Endothelial cell (in vitro differentiated cells): Measurements from ENCODE around the gene LAGE3. TPM values are rescaled to one million over a fixed set of nuclear protein-coding genes. Genes with fewer than 3 reads are reported as not detected.

Experiments used
- DNase-seq: peaks from one replicate; pipeline ENCODE4 v3.0.0; 2021; ENCODE audit warnings: low spot score
- H3K27ac Mint-ChIP-seq: one replicate; pipeline ENCODE4 v1.8.0; 2021; ENCODE audit warnings: mixed read lengths, inconsistent platforms; ENCODE audit not compliant: unreplicated experiment
- H3K27me3 Mint-ChIP-seq: one replicate; pipeline ENCODE4 v1.8.0; 2021; ENCODE audit warnings: mild to moderate bottlenecking, moderate library complexity, mixed read lengths, inconsistent platforms; ENCODE audit not compliant: unreplicated experiment
- H3K36me3 Mint-ChIP-seq: one replicate; pipeline ENCODE4 v1.8.0; 2021; ENCODE audit warnings: mild to moderate bottlenecking, low read depth, mixed read lengths, inconsistent platforms; ENCODE audit not compliant: unreplicated experiment
- H3K4me1 Mint-ChIP-seq: one replicate; pipeline ENCODE4 v1.8.0; 2021; ENCODE audit warnings: mild to moderate bottlenecking, mixed read lengths, inconsistent platforms; ENCODE audit not compliant: unreplicated experiment
- H3K4me3 Mint-ChIP-seq: one replicate; pipeline ENCODE4 v1.8.0; 2021; ENCODE audit warnings: mild to moderate bottlenecking, mixed read lengths, inconsistent platforms; ENCODE audit not compliant: unreplicated experiment
- H3K9me3 Mint-ChIP-seq: one replicate; pipeline ENCODE4 v1.8.0; 2021; ENCODE audit warnings: mixed read lengths, inconsistent platforms; ENCODE audit not compliant: unreplicated experiment
- total RNA-seq: library from RNA; stranded (reverse); fragmentation: NEBNext Ultra II Directional; extraction: Animal tissue kit (Norgen Biotek cat#: 25700); gene quantifications from one replicate; pipeline ENCODE4 v1.2.1, GENCODE V29; 2021; ENCODE audit not compliant: unreplicated experiment
- TF ChIP-seq, protein P1 (sequence below): fragments of 200-600 bp; sonication (generic); IDR thresholded peaks from one replicate; pipeline ENCODE4 v1.5.0; 2021; ENCODE audit warnings: antibody characterized with exemption; ENCODE audit not compliant: unreplicated experiment

The LAGE3 gene
- total RNA-seq, 1 donor from 2014 or later = 18.4 TPM

DNA sequence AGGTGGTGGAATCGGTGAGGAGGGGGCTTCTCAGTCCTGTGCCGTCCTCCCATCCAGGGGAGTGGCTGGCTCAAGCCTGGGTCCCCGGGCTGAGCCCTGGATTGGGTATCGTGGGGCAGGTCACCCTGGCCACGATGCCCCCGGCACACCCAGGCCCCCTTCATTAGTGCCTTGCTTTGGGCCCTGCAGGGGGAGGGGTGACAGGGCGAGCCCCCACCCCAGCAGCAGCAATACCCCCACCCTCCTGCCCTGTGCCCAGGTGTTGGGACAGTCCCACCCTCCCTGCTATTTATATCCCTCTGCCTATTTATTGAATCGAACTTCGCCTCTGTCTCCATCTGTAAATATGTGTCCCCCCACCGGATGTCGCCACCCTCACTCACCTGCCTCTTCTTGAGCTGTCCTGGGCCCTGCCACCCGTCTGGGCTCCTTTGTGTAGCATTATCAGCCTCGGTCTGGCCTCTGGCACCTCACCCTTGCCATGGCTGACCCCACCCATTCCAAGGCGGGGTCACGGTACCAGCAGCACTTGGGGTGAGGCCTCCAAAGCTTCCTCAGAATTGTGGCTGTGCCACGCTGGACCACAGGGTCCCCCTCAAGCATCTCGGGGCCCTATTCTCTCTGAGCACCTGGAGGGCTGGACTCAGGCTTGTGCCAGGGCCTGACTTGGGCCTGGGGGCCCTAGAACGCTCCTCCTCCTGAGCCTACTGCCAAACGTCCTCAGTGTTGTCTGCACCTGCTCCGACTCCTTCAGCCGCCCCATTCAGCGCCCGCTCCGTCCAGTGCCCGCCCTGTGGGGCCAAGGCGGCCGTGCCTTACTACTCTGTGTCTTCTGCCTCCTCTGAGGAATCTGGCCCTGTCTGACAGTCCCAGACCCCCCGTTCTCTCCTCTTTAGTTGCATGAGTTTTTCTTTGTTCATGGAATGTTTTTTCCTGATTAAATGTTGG lies 6.1 kb downstream of the LAGE3 start:
- TF ChIP-seq, protein P1, sequence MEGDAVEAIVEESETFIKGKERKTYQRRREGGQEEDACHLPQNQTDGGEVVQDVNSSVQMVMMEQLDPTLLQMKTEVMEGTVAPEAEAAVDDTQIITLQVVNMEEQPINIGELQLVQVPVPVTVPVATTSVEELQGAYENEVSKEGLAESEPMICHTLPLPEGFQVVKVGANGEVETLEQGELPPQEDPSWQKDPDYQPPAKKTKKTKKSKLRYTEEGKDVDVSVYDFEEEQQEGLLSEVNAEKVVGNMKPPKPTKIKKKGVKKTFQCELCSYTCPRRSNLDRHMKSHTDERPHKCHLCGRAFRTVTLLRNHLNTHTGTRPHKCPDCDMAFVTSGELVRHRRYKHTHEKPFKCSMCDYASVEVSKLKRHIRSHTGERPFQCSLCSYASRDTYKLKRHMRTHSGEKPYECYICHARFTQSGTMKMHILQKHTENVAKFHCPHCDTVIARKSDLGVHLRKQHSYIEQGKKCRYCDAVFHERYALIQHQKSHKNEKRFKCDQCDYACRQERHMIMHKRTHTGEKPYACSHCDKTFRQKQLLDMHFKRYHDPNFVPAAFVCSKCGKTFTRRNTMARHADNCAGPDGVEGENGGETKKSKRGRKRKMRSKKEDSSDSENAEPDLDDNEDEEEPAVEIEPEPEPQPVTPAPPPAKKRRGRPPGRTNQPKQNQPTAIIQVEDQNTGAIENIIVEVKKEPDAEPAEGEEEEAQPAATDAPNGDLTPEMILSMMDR = no peak
- no peaks in the 10 kb centered on the region for H3K9me3 Mint-ChIP-seq
- H3K36me3 Mint-ChIP-seq = peaks cover 4% of the 10 kb centered on the region
- no peak for DNase-seq
- H3K4me3 Mint-ChIP-seq = no peak overlapping the region
- no peak overlapping the region for H3K27ac Mint-ChIP-seq
- H3K4me1 Mint-ChIP-seq = no peaks in the 10 kb centered on the region
- peaks cover 3% of the 10 kb centered on the region for H3K27me3 Mint-ChIP-seq

DNA sequence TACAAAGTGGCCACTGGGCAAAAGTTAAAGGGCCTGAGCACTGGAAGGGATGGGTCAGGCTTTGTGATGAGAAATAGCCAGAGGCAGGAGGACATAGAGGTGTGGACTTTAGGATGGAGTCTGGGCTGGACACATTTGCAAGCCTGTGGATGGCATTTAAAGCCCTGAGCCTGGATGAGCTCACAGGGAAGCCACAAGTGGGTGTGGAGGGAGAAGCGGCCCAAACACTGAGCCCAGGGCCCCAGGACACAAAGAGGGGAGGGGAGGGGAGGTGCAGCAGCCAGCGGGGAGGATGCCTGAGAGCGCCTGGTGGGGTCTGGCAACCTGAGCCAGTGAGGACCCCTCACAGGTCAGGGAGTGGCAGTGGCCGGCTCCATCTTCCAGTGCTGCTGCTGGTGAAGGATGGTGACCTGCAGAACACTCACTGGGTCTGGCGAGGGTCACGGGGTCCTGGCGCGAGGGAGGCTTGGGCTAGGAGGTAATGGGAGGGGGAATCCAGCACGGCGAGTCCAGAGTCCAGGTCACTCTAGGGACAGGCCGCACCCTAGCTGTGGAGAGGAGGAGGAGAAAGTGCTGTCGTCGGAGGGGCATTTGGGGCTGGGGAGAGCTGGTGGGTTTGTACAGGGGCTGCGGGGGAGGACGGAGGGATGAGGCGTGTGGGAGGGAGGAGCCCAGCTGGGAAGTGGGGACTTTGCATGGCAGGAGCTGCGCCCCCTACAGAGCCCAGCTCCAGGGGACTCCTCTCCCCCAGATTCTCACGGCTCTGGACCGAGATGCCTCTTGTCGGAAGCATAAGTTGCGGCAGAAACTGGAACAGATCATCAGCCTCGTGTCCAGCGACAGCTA lies 7.0 kb downstream of the LAGE3 start:
- Mint-ChIP-seq H3K4me1 (no peaks in the 10 kb centered on the region), H3K4me3 (no peak overlapping the region), H3K36me3 (peaks cover 4% of the 10 kb centered on the region), H3K27me3 (peaks cover 3% of the 10 kb centered on the region), H3K9me3 (no peaks in the 10 kb centered on the region), H3K27ac (no peak overlapping the region)
- TF ChIP-seq, protein P1 = no peak
- no peak for DNase-seq

DNA sequence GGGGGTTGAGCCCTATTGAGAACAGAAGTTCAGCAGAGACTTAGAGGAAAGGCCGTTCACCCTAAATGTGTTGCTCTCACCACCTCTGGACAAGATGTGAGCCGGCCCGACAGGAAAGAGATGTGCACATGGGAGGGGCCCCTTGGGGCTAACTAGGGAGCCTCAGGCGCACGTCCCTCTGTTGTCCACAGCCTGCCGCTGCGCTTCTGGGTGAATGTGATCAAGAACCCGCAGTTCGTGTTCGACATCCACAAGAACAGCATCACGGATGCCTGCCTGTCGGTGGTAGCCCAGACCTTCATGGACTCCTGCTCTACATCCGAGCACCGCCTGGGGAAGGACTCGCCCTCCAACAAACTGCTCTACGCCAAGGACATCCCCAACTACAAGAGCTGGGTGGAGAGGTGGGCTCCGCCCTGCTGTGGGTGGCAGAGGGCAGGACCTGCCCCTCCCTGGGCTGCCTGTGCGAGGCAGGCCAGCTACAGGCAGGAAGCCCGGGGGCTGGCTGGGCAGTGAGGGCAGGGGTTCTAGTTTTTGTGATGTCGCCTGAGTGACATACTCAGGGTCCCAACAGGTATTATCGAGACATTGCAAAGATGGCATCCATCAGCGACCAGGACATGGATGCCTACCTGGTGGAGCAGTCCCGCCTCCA lies 8.0 kb downstream of the LAGE3 start:
- Mint-ChIP-seq H3K27ac (no peak overlapping the region), H3K9me3 (no peaks in the 10 kb centered on the region), H3K36me3 (peaks cover 4% of the 10 kb centered on the region), H3K4me1 (no peaks in the 10 kb centered on the region), H3K4me3 (no peak overlapping the region), H3K27me3 (peaks cover 3% of the 10 kb centered on the region)
- DNase-seq = no peak
- TF ChIP-seq, protein P1 = no peak

DNA sequence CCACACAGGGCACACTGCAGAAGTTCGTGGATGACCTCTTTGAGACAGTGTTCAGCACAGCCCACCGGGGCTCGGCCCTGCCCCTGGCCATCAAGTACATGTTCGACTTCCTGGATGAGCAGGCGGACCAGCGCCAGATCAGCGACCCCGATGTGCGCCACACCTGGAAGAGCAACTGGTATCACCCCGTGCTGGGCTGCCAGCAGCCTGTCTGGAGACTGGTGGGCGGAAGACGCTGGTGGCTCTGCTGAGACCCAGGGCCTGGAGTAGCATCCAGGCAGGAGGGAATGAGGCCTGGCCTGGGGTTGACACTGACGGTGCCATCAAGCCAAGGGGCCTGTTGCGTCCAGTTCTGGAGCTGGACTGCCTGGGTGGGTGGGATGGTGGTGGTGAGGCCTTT lies 8.6 kb downstream of the LAGE3 start:
- no peaks in the 10 kb centered on the region for H3K9me3 Mint-ChIP-seq
- peaks cover 4% of the 10 kb centered on the region for H3K36me3 Mint-ChIP-seq
- DNase-seq = no peak
- peaks cover 1% of the 10 kb centered on the region for H3K27me3 Mint-ChIP-seq
- H3K27ac Mint-ChIP-seq = no peak overlapping the region
- H3K4me3 Mint-ChIP-seq = no peak overlapping the region
- no peaks in the 10 kb centered on the region for H3K4me1 Mint-ChIP-seq
- TF ChIP-seq, protein P1 = no peak
